Transverse colon (tissue), 4 donors: Measurements from ENCODE around the gene DLGAP3. TPM values are rescaled to one million over a fixed set of nuclear protein-coding genes. Genes with fewer than 3 reads are reported as not detected.

Experiments
- DNase-seq: peaks from one replicate; pipeline ENCODE4 v3.0.0-alpha.2; 2019
- H3K27ac ChIP-seq, 4 donors: fragments of 200-600 bp; sonication (generic); 2 replicates each; pipeline ENCODE4 v1.5.1; 2016 to 2018; ENCODE audit warnings: inconsistent platforms in 4 of 4
- H3K27me3 ChIP-seq: fragments of 200-600 bp; sonication (generic); 2 replicates; pipeline ENCODE4 v1.5.1; 2017; ENCODE audit warnings: inconsistent platforms
- H3K36me3 ChIP-seq, 4 donors: fragments of 200-600 bp; sonication (generic); 2 replicates each; pipeline ENCODE4 v1.5.1; 2017 to 2019; ENCODE audit warnings: inconsistent platforms in 4 of 4
- H3K4me1 ChIP-seq, 4 donors: fragments of 200-600 bp; sonication (generic); 2 replicates each; pipeline ENCODE4 v1.5.1; 2017 to 2020; ENCODE audit warnings: inconsistent platforms in 4 of 4
- H3K4me3 ChIP-seq, 4 donors: fragments of 200-600 bp; sonication (generic); 1 replicate in 1 of 4; 2 replicates in 3 of 4; pipeline versions ENCODE4 v1.5.1 to v1.6.1; 2017 to 2019; ENCODE audit warnings: inconsistent platforms in 4 of 4
- H3K9me3 ChIP-seq, 2 donors: fragments of 200-600 bp; sonication (generic); 2 replicates each; pipeline ENCODE4 v1.5.1; 2017 to 2019; ENCODE audit warnings: inconsistent platforms in 2 of 2
- CTCF ChIP-seq, 5 experiments: fragments of 200-600 bp in 3 of 5; fragments of 450-650 bp in 2 of 5; sonication (generic) in 3 of 5; IDR thresholded peaks; 1 replicate in 2 of 5; 2 replicates in 3 of 5; pipeline ENCODE4 v1.5.1; 2016 to 2017; ENCODE audit warnings: antibody characterized with exemption in 5 of 5, inconsistent platforms in 3 of 5, mild to moderate bottlenecking in 2 of 5, moderate library complexity in 1 of 5
- EP300 ChIP-seq: sonication (generic); formaldehyde crosslinking; IDR thresholded peaks from one replicate; pipeline ENCODE4 v1.6.1; 2017; ENCODE audit warnings: antibody characterized with exemption, low read depth
- POLR2A ChIP-seq: fragments of 450-650 bp; IDR thresholded peaks from one replicate; pipeline ENCODE4 v1.6.1; 2016; ENCODE audit warnings: antibody characterized with exemption, mild to moderate bottlenecking, moderate library complexity
- POLR2AphosphoS5 ChIP-seq, 3 donors: sonication (generic); formaldehyde crosslinking; IDR thresholded peaks; one replicate each; pipeline ENCODE4 v1.6.1; 2016; ENCODE audit warnings: antibody characterized with exemption in 3 of 3
- WGBS, 2 donors: methylation state at CpG; one replicate each; pipeline ENCODE4 v1.1.5; 2018; ENCODE audit warnings: low coverage in 1 of 2; 5-methylcytosine and 5-hydroxymethylcytosine counted together
- in situ Hi-C, 4 donors: fragments of 200-750 bp; cut with MboI; loops; one replicate each; pipeline versions ENCODE4 v1.15.0 to v1.15.1; 2017; ENCODE audit warnings: low sequenced_read_pairs in 3 of 4, low pct_ligation_motif_present in 1 of 4, low pct_unique_long_range_greater_than_20kb in 1 of 4
- intact Hi-C: fragments of 100-400 bp; cut with DNase I; formaldehyde crosslinking; loops from one replicate; pipeline ENCODE4 v1.15.1; 2023; ENCODE audit warnings: low total_unique reads
- total RNA-seq, 4 donors: library from RNA; depleted of rRNA; stranded (reverse); fragments of >200 nt; gene quantifications; one replicate each; pipeline ENCODE4 v1.1.0, GENCODE V29; 2016

DLGAP3 gene
- total RNA-seq, 4 donors from 2014 or later, result 0.14 to 1.4 (median 0.64) TPM

- H3K9me3 ChIP-seq, result no peaks in the 10 kb centered on the region
- peak; percentile 97 for DNase-seq
- H3K36me3 ChIP-seq, result peaks cover 0 to 12% (median 5%) of the 10 kb centered on the region in 4 donors
- peaks cover 11 to 38% (median 21%) of the 10 kb centered on the region in 4 donors for H3K4me1 ChIP-seq
- intact Hi-C loops (no loop called here), in situ Hi-C loops (no loop called here)
- no peaks in the 10 kb centered on the region for H3K27me3 ChIP-seq
- peak within 1 kb of the TSS; percentile 87 to 95 (median 90) for H3K27ac ChIP-seq
- 0 to 1% methylated on average over 3 to 38 of the region's 47 CpGs for WGBS, 2 donors
- peak within 1 kb of the TSS; percentile 68 to 97 (median 79) for H3K4me3 ChIP-seq
- TF ChIP-seq EP300 (no peak), CTCF (IDR thresholded peaks at IDR 0.05) (peak; percentile 77 to 91 (median 80)), POLR2A (peak; percentile 96), POLR2AphosphoS5 (IDR thresholded peaks at IDR 0.05) (peak; percentile 89 to 99 (median 97))
Measured at GRCh38 chr1:34859446-34860200, 69.8 kb downstream of the DLGAP3 start, which contains the start of gene SMIM12. SMIM12 (minus strand) TSS chr1:34859749; CDS start chr1:34855977, 3,772 bp downstream.

GRCh38 chr1:34858901-34859445, 70.5 kb downstream of the DLGAP3 start:
- Histone ChIP-seq H3K27me3 (no peaks in the 10 kb centered on the region), H3K4me3 (peak overlapping the region; percentile 68 to 97 (median 79)), H3K36me3 (peaks cover 0 to 12% (median 5%) of the 10 kb centered on the region in 4 donors), H3K27ac (peak overlapping the region; percentile 87 to 95 (median 90)), H3K4me1 (peaks cover 11 to 34% (median 21%) of the 10 kb centered on the region in 4 donors), H3K9me3 (no peaks in the 10 kb centered on the region)
- TF ChIP-seq POLR2AphosphoS5 (IDR thresholded peaks at IDR 0.05) (no peak), POLR2A (no peak), CTCF (IDR thresholded peaks at IDR 0.05) (no peak), EP300 (no peak)
- WGBS, 2 donors, result 1% methylated on average over 15 of the region's 15 CpGs; no CpG with 5 or more reads in 1 of the 2 donors
- no peak for DNase-seq
- intact Hi-C loops (no loop called here), in situ Hi-C loops (no loop called here)

- intact Hi-C loops (no loop called here), in situ Hi-C loops (no loop called here)
- DNase-seq, result no peak
- no peaks in the 10 kb centered on the region for H3K27me3 ChIP-seq
- TF ChIP-seq POLR2AphosphoS5 (IDR thresholded peaks at IDR 0.05), result no peak
- no peak overlapping the region for H3K4me3 ChIP-seq
- peaks cover 11 to 27% (median 21%) of the 10 kb centered on the region in 4 donors for H3K4me1 ChIP-seq
- H3K36me3 ChIP-seq, result peaks cover 0 to 12% (median 5%) of the 10 kb centered on the region in 4 donors
- no peak overlapping the region for H3K27ac ChIP-seq
- 94% methylated on average over 1 to 6 of the region's 6 CpGs for WGBS, 2 donors
- no peaks in the 10 kb centered on the region for H3K9me3 ChIP-seq
Measured at GRCh38 chr1:34856697-34857096, 72.8 kb downstream of the DLGAP3 start.

- intact Hi-C loops, result no loop called here
- Histone ChIP-seq H3K9me3 (no peaks in the 10 kb centered on the region), H3K27ac (peak overlapping the region; percentile 42 to 66 (median 50)), H3K4me1 (peaks cover 0 to 18% (median 2%) of the 10 kb centered on the region in 4 donors), H3K36me3 (peaks cover 0 to 12% (median 5%) of the 10 kb centered on the region in 4 donors), H3K27me3 (no peaks in the 10 kb centered on the region), H3K4me3 (no peak overlapping the region)
- WGBS, 2 donors, result 10 to 38% methylated on average over 2 to 6 of the region's 6 CpGs
- in situ Hi-C loops, result no loop called here
- TF ChIP-seq POLR2A (no peak), POLR2AphosphoS5 (IDR thresholded peaks at IDR 0.05) (peak in 2 of 3 donors; percentile 28 to 32), CTCF (IDR thresholded peaks at IDR 0.05) (peak; percentile 87 to 99 (median 95)), EP300 (no peak)
- DNase-seq, result peak; percentile 92
Measured at GRCh38 chr1:34852677-34853217, 76.7 kb downstream of the DLGAP3 start.
